ENCODE results near the gene PLCB4. TPM values are rescaled to one million over a fixed set of nuclear protein-coding genes. Genes with fewer than 3 reads are reported as not detected.
A peak's percentile ranks its signal among the peaks of the same experiment; 100 is the strongest.

The PLCB4 gene
- total RNA-seq, 1 donor from 2014 or later: 6.6 TPM

DNA sequence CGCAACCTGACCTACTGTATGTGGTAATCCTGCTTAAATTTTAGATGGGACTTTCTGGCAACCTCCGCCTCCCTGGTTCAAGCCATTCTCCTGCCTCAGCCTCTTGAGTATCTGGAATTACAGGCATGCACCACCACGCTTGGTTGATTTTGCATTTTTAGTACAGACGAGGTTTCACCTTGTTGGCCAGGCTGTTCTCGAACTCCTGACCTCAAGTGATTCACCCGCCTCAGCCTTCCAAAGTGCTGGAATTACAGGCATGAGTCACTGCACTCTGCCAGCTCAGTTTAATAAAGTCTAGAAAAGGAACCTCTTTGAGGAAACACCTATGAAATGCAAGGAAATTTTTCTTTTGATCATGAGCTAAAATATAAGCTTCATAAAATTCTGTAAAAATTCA lies 9.0 kb upstream of the PLCB4 start:
- H3K36me3 ChIP-seq: no peaks in the 10 kb centered on the region
- H3K4me3 ChIP-seq: no peak overlapping the region
- TF ChIP-seq CTCF (IDR thresholded peaks at IDR 0.05): no peak
- H3K9me3 ChIP-seq: no peaks in the 10 kb centered on the region
- DNase-seq: no peak
- intact Hi-C loops (cut with DNase I): no loop called here
- H3K27me3 ChIP-seq (ENCODE audit: low read depth): no peaks in the 10 kb centered on the region
- no peak overlapping the region for H3K27ac ChIP-seq
- no peaks in the 10 kb centered on the region for H3K4me1 ChIP-seq
- no peak for ATAC-seq

DNA sequence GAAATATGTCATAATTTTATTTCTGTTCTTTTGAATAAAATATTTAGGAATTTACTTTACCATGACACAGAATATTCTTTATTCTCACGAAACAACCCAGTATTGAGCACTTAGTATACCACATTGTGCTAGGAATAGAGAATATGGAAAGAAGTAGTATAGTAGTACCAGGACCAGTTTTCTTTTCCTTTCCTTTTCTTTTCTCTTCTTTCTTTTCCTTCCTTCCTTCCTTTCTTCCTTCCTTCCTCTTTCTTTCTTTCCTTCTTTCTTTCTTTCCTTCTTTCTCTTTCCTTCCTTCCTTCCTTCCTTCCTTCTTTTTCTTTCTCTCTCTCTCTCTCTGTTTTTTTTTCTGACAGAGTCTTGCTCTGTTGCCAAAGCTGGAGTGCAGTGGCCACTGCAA lies 7.5 kb upstream of the PLCB4 start:
- Histone ChIP-seq H3K4me3 (no peak overlapping the region), H3K27me3 (ENCODE audit: low read depth) (no peaks in the 10 kb centered on the region), H3K9me3 (no peaks in the 10 kb centered on the region), H3K27ac (no peak overlapping the region), H3K4me1 (no peaks in the 10 kb centered on the region), H3K36me3 (no peaks in the 10 kb centered on the region)
- DNase-seq (no peak), ATAC-seq (no peak)
- intact Hi-C loops (cut with DNase I): no loop called here
- TF ChIP-seq CTCF (IDR thresholded peaks at IDR 0.05): no peak

GRCh38 chr20:9062066-9062465 lies 6.8 kb upstream of the PLCB4 start:
- DNase-seq (no peak), ATAC-seq (no peak)
- Histone ChIP-seq H3K4me1 (no peaks in the 10 kb centered on the region), H3K27me3 (ENCODE audit: low read depth) (no peaks in the 10 kb centered on the region), H3K36me3 (no peaks in the 10 kb centered on the region), H3K4me3 (no peak overlapping the region), H3K27ac (no peak overlapping the region), H3K9me3 (no peaks in the 10 kb centered on the region)
- intact Hi-C loops (cut with DNase I): no loop called here
- TF ChIP-seq CTCF (IDR thresholded peaks at IDR 0.05): no peak

- H3K4me3 ChIP-seq: no peak overlapping the region
- no peak for DNase-seq
- ATAC-seq: no peak
- no peak for TF ChIP-seq CTCF (IDR thresholded peaks at IDR 0.05)
- H3K4me1 ChIP-seq: no peaks in the 10 kb centered on the region
- intact Hi-C loops (cut with DNase I): no loop called here
- H3K27ac ChIP-seq: no peak overlapping the region
- H3K27me3 ChIP-seq (ENCODE audit: low read depth): peaks cover 17% of the 10 kb centered on the region
- no peaks in the 10 kb centered on the region for H3K36me3 ChIP-seq
- H3K9me3 ChIP-seq: no peaks in the 10 kb centered on the region
These were observed 2.7 kb upstream of the PLCB4 start for GRCh38 chr20:9066191-9066590.

- no peak for TF ChIP-seq CTCF (IDR thresholded peaks at IDR 0.05)
- H3K36me3 ChIP-seq: no peaks in the 10 kb centered on the region
- H3K27me3 ChIP-seq (ENCODE audit: low read depth): peaks cover 17% of the 10 kb centered on the region
- H3K4me3 ChIP-seq: peak overlapping the region; percentile 67
- H3K27ac ChIP-seq: peak overlapping the region; percentile 83
- ATAC-seq: peak; percentile 44 to 63
- H3K4me1 ChIP-seq: no peaks in the 10 kb centered on the region
- DNase-seq: no peak
- no peaks in the 10 kb centered on the region for H3K9me3 ChIP-seq
- intact Hi-C loops (cut with DNase I): no loop called here
These were observed 570 bp upstream of the PLCB4 start for GRCh38 chr20:9068233-9068801.

DNA sequence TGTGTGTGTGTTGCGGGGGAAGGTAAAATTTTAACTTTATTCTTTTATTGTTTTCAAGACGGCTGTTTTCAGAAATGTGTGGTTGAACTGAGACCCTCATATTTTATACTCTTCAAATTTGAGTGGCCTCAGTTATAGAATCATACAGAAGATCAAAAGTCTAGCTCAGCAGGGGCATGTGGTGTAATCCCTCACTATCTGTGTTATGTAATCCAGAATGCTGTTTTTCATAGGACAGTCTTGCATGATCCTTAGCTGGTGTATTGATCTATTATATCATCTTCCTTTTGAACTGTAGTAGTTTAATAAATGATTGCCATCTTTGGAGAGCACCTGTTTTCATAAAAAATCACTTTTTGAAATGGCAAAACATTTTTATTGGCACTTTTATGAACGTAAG lies 1.4 kb downstream of the PLCB4 start:
- intact Hi-C loops (cut with DNase I): no loop called here
- no peak for ATAC-seq
- H3K4me3 ChIP-seq: no peak overlapping the region

More for the DNA sequence above, 1.4 kb downstream of the PLCB4 start:
- Histone ChIP-seq H3K27me3 (ENCODE audit: low read depth) (peaks cover 17% of the 10 kb centered on the region), H3K36me3 (no peaks in the 10 kb centered on the region), H3K9me3 (no peaks in the 10 kb centered on the region), H3K4me1 (no peaks in the 10 kb centered on the region), H3K27ac (no peak overlapping the region)
- TF ChIP-seq CTCF (IDR thresholded peaks at IDR 0.05): no peak
- no peak for DNase-seq

Data from lower lobe of right lung (tissue), 2 donors.